Hepatocyte (in vitro differentiated cells): Measurements from ENCODE around the gene CCDC183. TPM values are rescaled to one million over a fixed set of nuclear protein-coding genes. Genes with fewer than 3 reads are reported as not detected.
A peak's percentile ranks its signal among the peaks of the same experiment; 100 is the strongest.
"Not testable (repeated sequence)": the region's sequence is repeated elsewhere in the genome, so short reads cannot be mapped to it uniquely, and the experiment has no call there.

ENCODE experiments used
- DNase-seq: peaks from one replicate; pipeline ENCODE4 v3.0.0-alpha.2; 2016; ENCODE audit warnings: low spot score
- H2AFZ ChIP-seq: fragments of 200-600 bp; sonication (generic); 2 replicates; pipeline ENCODE4 v1.6.0; 2016; ENCODE audit warnings: antibody characterized with exemption, mild to moderate bottlenecking
- H3K27ac ChIP-seq: fragments of 200-600 bp; sonication (generic); 2 replicates; pipeline ENCODE4 v1.5.1; 2016; ENCODE audit warnings: mild to moderate bottlenecking
- H3K27me3 ChIP-seq: fragments of 200-600 bp; sonication (generic); 2 replicates; pipeline ENCODE4 v1.6.1; 2016
- H3K36me3 ChIP-seq: fragments of 200-600 bp; sonication (generic); replicated peaks from 2 replicates; pipeline ENCODE4 v1.5.1; 2016; ENCODE audit warnings: low read depth; ENCODE audit not compliant: insufficient read depth
- H3K4me1 ChIP-seq: fragments of 200-600 bp; sonication (generic); 2 replicates; pipeline ENCODE4 v1.5.1; 2016; ENCODE audit warnings: mild to moderate bottlenecking, moderate library complexity; ENCODE audit not compliant: insufficient read depth
- H3K4me2 ChIP-seq: fragments of 200-600 bp; sonication (generic); 2 replicates; pipeline ENCODE4 v1.6.0; 2016
- H3K4me3 ChIP-seq: fragments of 200-600 bp; sonication (generic); 2 replicates; pipeline ENCODE4 v1.5.1; 2016; ENCODE audit warnings: mild to moderate bottlenecking
- H3K79me2 ChIP-seq: fragments of 200-600 bp; sonication (generic); 2 replicates; pipeline ENCODE4 v1.6.0; 2017; ENCODE audit warnings: mild to moderate bottlenecking
- H3K9me2 ChIP-seq: fragments of 200-600 bp; sonication (generic); replicated peaks from 2 replicates; pipeline ENCODE4 v1.6.0; 2017; ENCODE audit warnings: mild to moderate bottlenecking; ENCODE audit not compliant: insufficient read depth
- H3K9me3 ChIP-seq: fragments of 200-600 bp; sonication (generic); 2 replicates; pipeline ENCODE4 v1.5.1; 2016; ENCODE audit warnings: low read depth, mild to moderate bottlenecking
- H4K20me1 ChIP-seq: fragments of 200-600 bp; sonication (generic); 2 replicates; pipeline ENCODE4 v1.6.0; 2016; ENCODE audit warnings: mild to moderate bottlenecking; ENCODE audit not compliant: insufficient read depth, poor library complexity, severe bottlenecking
- CTCF ChIP-seq: fragments of 200-600 bp; sonication (generic); IDR thresholded peaks from 2 replicates; pipeline ENCODE4 v1.5.1; 2016; ENCODE audit warnings: antibody characterized with exemption, mild to moderate bottlenecking; ENCODE audit not compliant: poor library complexity
- EZH2 ChIP-seq: fragments of 200-600 bp; sonication (generic); IDR thresholded peaks from 2 replicates; pipeline ENCODE4 v1.6.1; 2016; ENCODE audit warnings: antibody characterized with exemption, mild to moderate bottlenecking, borderline replicate concordance
- EZH2phosphoT487 ChIP-seq: fragments of 200-600 bp; sonication (generic); IDR thresholded peaks from one replicate; pipeline ENCODE4 v1.6.1; 2018; ENCODE audit warnings: antibody characterized with exemption, mild to moderate bottlenecking, low read depth, moderate library complexity; ENCODE audit not compliant: unreplicated experiment, severe bottlenecking
- WGBS: methylation state at CpG from one replicate; pipeline ENCODE4 v1.1.6; 2016; ENCODE audit warnings: low lambda C conversion rate; ENCODE audit errors: missing lambda C conversion rate; 5-methylcytosine and 5-hydroxymethylcytosine counted together
- polyA plus RNA-seq: library from polyadenylated mRNA; unstranded; fragments of >200 nt; fragmentation: Nextera tagmentation; extraction: Ambion mirVana; gene quantifications from 2 replicates; pipeline ENCODE4 v1.2.1, GENCODE V29; 2016
- total RNA-seq: library from RNA; depleted of rRNA; stranded (reverse); fragments of >200 nt; gene quantifications from 2 replicates; pipeline ENCODE4 v1.2.3, GENCODE V29; 2014

Gene CCDC183
- total and polyA plus RNA-seq, 2 experiments from 2014 or later: 17.7 to 32.1 TPM

DNA sequence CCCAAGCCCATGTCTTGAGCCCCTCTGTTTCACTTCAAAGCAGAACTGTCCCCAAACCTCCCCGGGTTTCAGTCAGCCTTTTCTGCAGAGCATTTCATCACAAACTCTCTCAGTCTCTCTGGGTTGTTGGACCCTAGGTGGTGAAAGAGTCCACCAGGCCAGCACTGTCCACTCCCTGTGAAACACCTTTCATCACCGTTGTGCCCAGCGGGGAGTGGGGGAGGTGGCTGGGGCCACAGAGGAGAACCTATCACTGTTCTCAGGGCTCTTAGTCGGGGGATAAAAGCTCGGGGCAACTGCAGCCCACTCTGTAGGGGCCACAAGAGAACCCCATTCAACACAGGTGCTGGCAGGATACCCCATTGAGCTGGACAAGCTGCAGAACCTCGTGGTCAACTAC lies 6.2 kb downstream of the CCDC183 start:
- H3K4me2 ChIP-seq: no peak overlapping the region
- WGBS: 95% methylated on average over 6 of the region's 6 CpGs
- H3K36me3 ChIP-seq: no peaks in the 10 kb centered on the region
- TF ChIP-seq EZH2phosphoT487: no peak
- TF ChIP-seq CTCF: no peak
- no peak for TF ChIP-seq EZH2
- H4K20me1 ChIP-seq: no peaks in the 10 kb centered on the region
- no peak for DNase-seq
- peaks cover 31% of the 10 kb centered on the region for H3K79me2 ChIP-seq
- no peaks in the 10 kb centered on the region for H3K27me3 ChIP-seq
- H3K4me3 ChIP-seq: no peak overlapping the region
- peaks cover 43% of the 10 kb centered on the region for H3K4me1 ChIP-seq
- no peaks in the 10 kb centered on the region for H3K9me2 ChIP-seq
- no peak overlapping the region for H3K27ac ChIP-seq
- H3K9me3 ChIP-seq: no peaks in the 10 kb centered on the region
- no peak overlapping the region for H2AFZ ChIP-seq

DNA sequence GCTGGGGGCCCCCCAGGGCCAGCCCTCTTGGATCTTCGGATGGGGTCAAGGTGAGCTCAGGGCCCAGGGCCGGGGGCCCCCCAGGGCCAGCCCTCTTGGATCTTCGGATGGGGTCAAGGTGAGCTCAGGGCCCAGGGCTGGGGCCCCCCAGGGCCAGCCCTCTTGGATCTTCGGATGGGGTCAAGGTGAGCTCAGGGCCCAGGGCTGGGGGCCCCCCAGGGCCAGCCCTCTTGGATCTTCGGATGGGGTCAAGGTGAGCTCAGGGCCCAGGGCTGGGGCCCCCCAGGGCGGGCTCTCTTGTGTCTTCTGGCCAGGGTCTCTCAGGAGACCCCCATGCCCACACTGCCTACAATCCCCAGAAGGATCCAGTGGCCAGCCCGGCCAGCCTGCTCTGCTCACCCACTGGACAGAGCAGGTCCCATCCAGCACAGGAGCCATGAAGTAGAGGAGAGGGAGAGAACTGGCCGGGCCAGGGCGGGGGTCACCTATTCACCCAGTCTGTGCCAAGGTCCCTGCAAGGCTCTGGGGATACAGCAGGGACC lies 6.9 kb downstream of the CCDC183 start:
- H3K4me1 ChIP-seq: peaks cover 35% of the 10 kb centered on the region
- not testable (repeated sequence) for H3K27me3 ChIP-seq, H3K4me3 ChIP-seq, H4K20me1 ChIP-seq, H3K9me3 ChIP-seq, H3K4me2 ChIP-seq, H3K36me3 ChIP-seq, DNase-seq, H2AFZ ChIP-seq, H3K27ac ChIP-seq, H3K9me2 ChIP-seq
- 100% methylated on average over 6 of the region's 9 CpGs for WGBS
- peaks cover 30% of the 10 kb centered on the region for H3K79me2 ChIP-seq

GRCh38 chr9:136803551-136804508 lies 7.7 kb downstream of the CCDC183 start:
- no peaks in the 10 kb centered on the region for H3K36me3 ChIP-seq
- H2AFZ ChIP-seq: no peak overlapping the region
- H3K4me2 ChIP-seq: no peak overlapping the region
- H3K9me3 ChIP-seq: no peaks in the 10 kb centered on the region
- WGBS: 96% methylated on average over 22 of the region's 22 CpGs
- H3K79me2 ChIP-seq: peaks cover 32% of the 10 kb centered on the region
- H3K27me3 ChIP-seq: no peaks in the 10 kb centered on the region
- no peaks in the 10 kb centered on the region for H4K20me1 ChIP-seq
- H3K4me1 ChIP-seq: peaks cover 28% of the 10 kb centered on the region
- H3K27ac ChIP-seq: no peak overlapping the region
- no peak overlapping the region for H3K4me3 ChIP-seq
- H3K9me2 ChIP-seq: no peaks in the 10 kb centered on the region
- no peak for DNase-seq
- no peak for TF ChIP-seq CTCF
- no peak for TF ChIP-seq EZH2
- TF ChIP-seq EZH2phosphoT487: no peak

DNA sequence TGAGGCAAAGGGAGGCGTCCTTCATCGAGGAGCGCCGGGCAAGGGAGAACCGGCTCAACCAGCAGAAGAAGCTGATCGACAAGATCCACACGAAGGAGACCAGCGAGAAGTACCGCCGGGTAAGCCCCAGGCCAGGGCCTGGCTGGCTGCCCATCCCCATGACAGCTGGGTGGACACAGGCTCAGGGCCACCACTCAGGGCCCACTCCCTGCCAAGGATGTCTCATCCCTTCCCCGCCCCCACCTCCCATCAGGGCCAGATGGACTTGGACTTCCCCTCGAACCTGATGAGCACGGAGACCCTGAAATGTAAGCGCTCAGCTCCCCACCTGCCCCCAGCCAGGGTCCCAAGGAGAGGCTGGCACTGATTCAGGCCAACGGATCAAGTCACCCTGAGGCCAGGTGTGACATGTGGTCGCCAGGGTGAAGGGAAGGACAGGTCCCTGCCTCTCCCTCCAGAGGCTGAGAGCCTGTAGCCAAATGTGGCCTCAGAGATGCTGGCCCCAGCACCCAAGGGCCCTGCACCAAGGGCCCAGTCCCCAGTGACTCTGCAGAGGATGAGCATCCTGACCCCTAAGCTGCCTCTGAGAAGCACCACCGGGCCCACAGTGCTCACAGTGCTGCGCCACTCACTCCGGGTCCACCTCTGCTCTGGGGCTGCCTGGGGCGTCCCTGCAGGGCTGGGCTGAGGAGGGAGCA lies 8.5 kb downstream of the CCDC183 start:
- H3K9me3 ChIP-seq: no peaks in the 10 kb centered on the region
- no peak overlapping the region for H3K4me2 ChIP-seq
- no peak for TF ChIP-seq CTCF
- TF ChIP-seq EZH2phosphoT487: no peak
- TF ChIP-seq EZH2: no peak
- H3K9me2 ChIP-seq: no peaks in the 10 kb centered on the region
- no peaks in the 10 kb centered on the region for H3K36me3 ChIP-seq
- H3K27ac ChIP-seq: no peak overlapping the region
- peaks cover 41% of the 10 kb centered on the region for H3K79me2 ChIP-seq
- H4K20me1 ChIP-seq: peaks cover under 1% of the 10 kb centered on the region
- no peak overlapping the region for H3K4me3 ChIP-seq
- peaks cover 28% of the 10 kb centered on the region for H3K4me1 ChIP-seq
- peak; percentile 5 for DNase-seq
- H3K27me3 ChIP-seq: no peaks in the 10 kb centered on the region
- 94% methylated on average over 18 of the region's 20 CpGs for WGBS
- H2AFZ ChIP-seq: no peak overlapping the region
